HG03280 (cell line): ENCODE data around the gene SLC1A2.

Source experiments
- ATAC-seq: cut with Tn5 transposase; IDR thresholded peaks from one replicate; pipeline ENCODE4 v1.9.1; 2021; ENCODE audit warnings: mild to moderate bottlenecking, moderate library complexity; ENCODE audit not compliant: unreplicated experiment

Gene SLC1A2

GRCh38 chr11:35419184-35419829 lies at the start of gene SLC1A2:
TSS of gene SLC1A2 (minus strand) at chr11:35419558. CDS start at chr11:35418966, 592 bp downstream.
- no peak for ATAC-seq

- ATAC-seq, result no peak
Observed at GRCh38 chr11:35466058-35466457, 46.7 kb upstream of the SLC1A2 start.

GRCh38 chr11:35464308-35464707 lies 45.0 kb upstream of the SLC1A2 start:
- ATAC-seq, result no peak

GRCh38 chr11:35463331-35463751 lies 44.0 kb upstream of the SLC1A2 start:
- no peak for ATAC-seq

GRCh38 chr11:35461917-35462538 lies 42.7 kb upstream of the SLC1A2 start:
- no peak for ATAC-seq

GRCh38 chr11:35459489-35459888 lies 40.1 kb upstream of the SLC1A2 start:
- no peak for ATAC-seq

- ATAC-seq, result no peak
Observed at GRCh38 chr11:35458846-35459245, 39.5 kb upstream of the SLC1A2 start.

GRCh38 chr11:35454362-35454761 lies 35.0 kb upstream of the SLC1A2 start:
- ATAC-seq, result no peak

GRCh38 chr11:35436581-35437250 lies 17.4 kb upstream of the SLC1A2 start:
- no peak for ATAC-seq

- ATAC-seq, result no peak
Observed at GRCh38 chr11:35433588-35433987, 14.2 kb upstream of the SLC1A2 start.

GRCh38 chr11:35432464-35432863 lies 13.1 kb upstream of the SLC1A2 start:
- ATAC-seq, result no peak

- ATAC-seq, result no peak
Observed at GRCh38 chr11:35427071-35427470, 7.7 kb upstream of the SLC1A2 start.

- no peak for ATAC-seq
Observed at GRCh38 chr11:35426351-35426750, 7.0 kb upstream of the SLC1A2 start.

- ATAC-seq, result no peak
Observed at GRCh38 chr11:35425603-35426212, 6.3 kb upstream of the SLC1A2 start.

GRCh38 chr11:35424157-35424940 lies 5.0 kb upstream of the SLC1A2 start:
- no peak for ATAC-seq

- no peak for ATAC-seq
Observed at GRCh38 chr11:35420371-35420770, 1.0 kb upstream of the SLC1A2 start.

- no peak for ATAC-seq
Observed at GRCh38 chr11:35419830-35420333, 524 bp upstream of the SLC1A2 start.

GRCh38 chr11:35418282-35419183 lies 825 bp downstream of the SLC1A2 start:
- no peak for ATAC-seq

GRCh38 chr11:35415487-35415886 lies 3.9 kb downstream of the SLC1A2 start:
- ATAC-seq, result no peak

GRCh38 chr11:35414776-35415175 lies 4.6 kb downstream of the SLC1A2 start:
- ATAC-seq, result no peak
